ENCODE measurements around the gene AFF3. TPM values are rescaled to one million over a fixed set of nuclear protein-coding genes. Genes with fewer than 3 reads are reported as not detected.
"Not testable (repeated sequence)": the region's sequence is repeated elsewhere in the genome, so short reads cannot be mapped to it uniquely, and the experiment has no call there.

AFF3 gene
- total and polyA plus RNA-seq, 3 donors from 2014 or later: 18.0 to 34.4 (median 27.1) TPM

DNA sequence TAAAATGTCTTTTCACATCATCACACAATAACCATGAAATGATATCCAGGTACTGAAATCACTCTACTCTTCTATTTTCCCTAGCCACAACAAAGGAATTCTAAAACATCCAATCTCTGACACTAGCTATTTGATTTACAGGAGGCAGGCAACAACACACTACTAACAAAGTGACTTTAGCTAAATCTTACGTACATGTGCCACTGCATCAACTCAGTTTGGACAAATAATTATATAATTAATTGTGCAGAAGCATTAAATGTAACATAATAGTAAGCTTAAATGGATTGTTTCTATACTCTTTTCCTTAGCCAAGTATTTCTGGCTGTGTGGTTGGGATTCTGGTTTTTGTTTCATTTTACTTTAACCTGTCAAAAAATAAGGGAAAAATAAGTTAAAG, 192.4 kb downstream of the AFF3 start:
- TF ChIP-seq, protein P1, sequence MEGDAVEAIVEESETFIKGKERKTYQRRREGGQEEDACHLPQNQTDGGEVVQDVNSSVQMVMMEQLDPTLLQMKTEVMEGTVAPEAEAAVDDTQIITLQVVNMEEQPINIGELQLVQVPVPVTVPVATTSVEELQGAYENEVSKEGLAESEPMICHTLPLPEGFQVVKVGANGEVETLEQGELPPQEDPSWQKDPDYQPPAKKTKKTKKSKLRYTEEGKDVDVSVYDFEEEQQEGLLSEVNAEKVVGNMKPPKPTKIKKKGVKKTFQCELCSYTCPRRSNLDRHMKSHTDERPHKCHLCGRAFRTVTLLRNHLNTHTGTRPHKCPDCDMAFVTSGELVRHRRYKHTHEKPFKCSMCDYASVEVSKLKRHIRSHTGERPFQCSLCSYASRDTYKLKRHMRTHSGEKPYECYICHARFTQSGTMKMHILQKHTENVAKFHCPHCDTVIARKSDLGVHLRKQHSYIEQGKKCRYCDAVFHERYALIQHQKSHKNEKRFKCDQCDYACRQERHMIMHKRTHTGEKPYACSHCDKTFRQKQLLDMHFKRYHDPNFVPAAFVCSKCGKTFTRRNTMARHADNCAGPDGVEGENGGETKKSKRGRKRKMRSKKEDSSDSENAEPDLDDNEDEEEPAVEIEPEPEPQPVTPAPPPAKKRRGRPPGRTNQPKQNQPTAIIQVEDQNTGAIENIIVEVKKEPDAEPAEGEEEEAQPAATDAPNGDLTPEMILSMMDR (IDR thresholded peaks at IDR 0.05): no peak
- no peak for TF ChIP-seq POLR2A (IDR thresholded peaks at IDR 0.05)
- intact Hi-C loops (cut with DNase I; ENCODE audit: low total_unique reads): no loop called here

DNA sequence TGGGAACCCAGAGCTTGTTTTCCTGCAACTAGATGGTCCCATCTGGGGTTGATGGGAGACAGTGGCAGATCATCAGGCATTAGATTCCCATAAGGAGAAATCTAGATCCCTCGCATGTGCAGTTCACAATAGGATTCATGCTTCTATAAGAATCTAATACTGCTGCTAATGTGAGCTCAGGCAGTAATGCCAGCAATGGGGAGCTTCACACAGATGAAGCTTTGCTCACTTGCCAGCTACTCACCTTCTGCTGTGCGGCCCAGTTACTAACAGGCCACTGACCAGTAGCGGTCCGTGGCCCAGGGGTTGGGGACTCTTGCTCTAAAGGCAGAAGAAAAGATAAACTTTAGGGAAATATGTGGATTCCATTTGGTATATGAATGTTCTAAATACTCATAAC, 192.9 kb downstream of the AFF3 start:
- TF ChIP-seq, protein P1 (IDR thresholded peaks at IDR 0.05): no peak
- TF ChIP-seq POLR2A (IDR thresholded peaks at IDR 0.05): no peak
- Histone ChIP-seq H3K36me3 (ENCODE audit: low read depth, missing control alignments) (no peaks in the 10 kb centered on the region), H3K27me3 (no peaks in the 10 kb centered on the region), H3K4me1 (no peaks in the 10 kb centered on the region), H3K9me3 (no peaks in the 10 kb centered on the region), H3K27ac (no peak overlapping the region), H3K4me3 (no peak overlapping the region)
- WGBS, 2 donors: 91 to 97% methylated on average over 4 of the region's 4 CpGs
- intact Hi-C loops (cut with DNase I; ENCODE audit: low total_unique reads): no loop called here
- DNase-seq: no peak

More for the DNA sequence above, 192.4 kb downstream of the AFF3 start:
- H3K27ac ChIP-seq: no peak overlapping the region
- no peaks in the 10 kb centered on the region for H3K27me3 ChIP-seq
- WGBS, 2 donors: 91 to 95% methylated on average over 1 of the region's 1 CpG
- H3K4me1 ChIP-seq: no peaks in the 10 kb centered on the region
- DNase-seq: no peak
- no peaks in the 10 kb centered on the region for H3K36me3 ChIP-seq (ENCODE audit: low read depth, missing control alignments)
- H3K9me3 ChIP-seq: no peaks in the 10 kb centered on the region
- no peak overlapping the region for H3K4me3 ChIP-seq

DNA sequence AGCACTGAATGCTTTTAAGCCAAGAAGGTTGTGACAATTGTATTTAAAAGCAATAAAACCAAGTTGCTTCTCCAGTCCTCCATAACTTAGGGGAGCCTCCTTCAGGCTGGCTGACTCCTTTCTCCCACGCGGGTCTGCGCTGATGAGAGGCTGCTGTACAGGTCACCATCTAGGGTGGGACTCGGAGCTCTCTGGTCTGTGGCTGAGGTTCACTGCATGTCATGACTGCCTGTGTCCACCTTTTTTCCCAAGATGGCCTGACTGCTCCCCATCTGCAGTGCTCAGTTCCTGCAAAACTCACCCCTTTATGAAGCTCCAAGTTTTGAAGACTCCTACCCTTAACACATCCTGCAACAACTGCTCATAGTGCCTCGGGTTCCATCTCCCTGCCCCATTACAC, 194.4 kb downstream of the AFF3 start:
- 94 to 95% methylated on average over 5 of the region's 5 CpGs for WGBS, 2 donors
- H3K4me3 ChIP-seq: no peak overlapping the region
- intact Hi-C loops (cut with DNase I; ENCODE audit: low total_unique reads): no loop called here

DNA sequence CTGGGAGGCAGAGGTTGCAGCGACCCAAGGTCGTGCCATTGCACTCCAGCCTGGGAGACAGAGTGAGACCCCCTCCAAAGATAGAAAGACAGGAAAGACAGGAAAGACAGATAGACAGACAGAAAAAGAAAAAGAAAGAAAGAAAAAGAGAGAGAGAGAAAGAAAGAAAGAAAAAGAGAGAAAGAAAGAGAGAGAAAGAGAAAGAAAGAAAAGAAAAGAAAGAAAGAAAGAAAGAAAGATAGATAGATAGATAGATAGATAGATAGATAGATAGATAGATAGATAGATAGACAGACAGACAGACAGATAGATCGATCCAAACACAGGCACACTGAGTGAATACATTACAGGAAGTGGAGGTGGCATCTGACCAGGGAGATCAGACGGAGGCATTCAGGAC, 195.0 kb downstream of the AFF3 start:
- DNase-seq; intact Hi-C loops (cut with DNase I; ENCODE audit: low total_unique reads): not testable (repeated sequence)

More for the DNA sequence above, 194.4 kb downstream of the AFF3 start:
- H3K27me3 ChIP-seq: no peaks in the 10 kb centered on the region
- TF ChIP-seq, protein P1 (IDR thresholded peaks at IDR 0.05): no peak
- TF ChIP-seq POLR2A (IDR thresholded peaks at IDR 0.05): no peak
- H3K36me3 ChIP-seq (ENCODE audit: low read depth, missing control alignments): no peaks in the 10 kb centered on the region
- DNase-seq: no peak
- H3K4me1 ChIP-seq: no peaks in the 10 kb centered on the region
- no peaks in the 10 kb centered on the region for H3K9me3 ChIP-seq
- no peak overlapping the region for H3K27ac ChIP-seq

DNA sequence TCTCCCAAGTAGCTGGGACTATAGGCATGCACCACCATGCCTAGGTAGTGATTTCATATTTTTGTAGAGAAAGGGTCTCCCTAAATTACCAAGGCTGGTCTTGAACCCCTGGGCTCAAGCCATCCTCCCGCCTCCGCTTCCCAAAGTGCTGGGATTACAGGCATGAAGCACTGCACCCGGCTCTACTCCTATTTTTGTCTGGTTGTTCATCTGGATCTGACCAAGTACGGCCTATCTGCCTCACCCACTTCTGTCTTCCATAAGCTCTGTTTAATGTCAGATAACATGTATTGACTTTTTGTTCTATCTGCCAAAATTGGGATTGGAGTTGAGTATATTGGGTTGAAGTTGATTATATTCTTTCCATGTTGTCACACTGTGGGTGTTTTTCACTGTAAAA, 198.4 kb downstream of the AFF3 start:
- DNase-seq: no peak
- intact Hi-C loops (cut with DNase I; ENCODE audit: low total_unique reads): no loop called here
- no peak overlapping the region for H3K27ac ChIP-seq
- TF ChIP-seq, protein P1 (IDR thresholded peaks at IDR 0.05): no peak
- no peak for TF ChIP-seq POLR2A (IDR thresholded peaks at IDR 0.05)
- no peaks in the 10 kb centered on the region for H3K4me1 ChIP-seq
- WGBS, 2 donors: 97% methylated on average over 4 of the region's 4 CpGs
- H3K27me3 ChIP-seq: no peaks in the 10 kb centered on the region
- no peak overlapping the region for H3K4me3 ChIP-seq
- H3K9me3 ChIP-seq: no peaks in the 10 kb centered on the region
- no peaks in the 10 kb centered on the region for H3K36me3 ChIP-seq (ENCODE audit: low read depth, missing control alignments)

More for the DNA sequence above, 195.0 kb downstream of the AFF3 start:
- not testable (repeated sequence) for H3K4me3 ChIP-seq; H3K27me3 ChIP-seq; H3K36me3 ChIP-seq (ENCODE audit: low read depth, missing control alignments); H3K27ac ChIP-seq; H3K9me3 ChIP-seq; H3K4me1 ChIP-seq
- WGBS, 2 donors: 88 to 95% methylated on average over 4 of the region's 4 CpGs
